ENCODE data around the gene PIK3AP1. TPM values are rescaled to one million over a fixed set of nuclear protein-coding genes. Genes with fewer than 3 reads are reported as not detected.
A peak's percentile ranks its signal among the peaks of the same experiment; 100 is the strongest.

The PIK3AP1 gene, protein sequence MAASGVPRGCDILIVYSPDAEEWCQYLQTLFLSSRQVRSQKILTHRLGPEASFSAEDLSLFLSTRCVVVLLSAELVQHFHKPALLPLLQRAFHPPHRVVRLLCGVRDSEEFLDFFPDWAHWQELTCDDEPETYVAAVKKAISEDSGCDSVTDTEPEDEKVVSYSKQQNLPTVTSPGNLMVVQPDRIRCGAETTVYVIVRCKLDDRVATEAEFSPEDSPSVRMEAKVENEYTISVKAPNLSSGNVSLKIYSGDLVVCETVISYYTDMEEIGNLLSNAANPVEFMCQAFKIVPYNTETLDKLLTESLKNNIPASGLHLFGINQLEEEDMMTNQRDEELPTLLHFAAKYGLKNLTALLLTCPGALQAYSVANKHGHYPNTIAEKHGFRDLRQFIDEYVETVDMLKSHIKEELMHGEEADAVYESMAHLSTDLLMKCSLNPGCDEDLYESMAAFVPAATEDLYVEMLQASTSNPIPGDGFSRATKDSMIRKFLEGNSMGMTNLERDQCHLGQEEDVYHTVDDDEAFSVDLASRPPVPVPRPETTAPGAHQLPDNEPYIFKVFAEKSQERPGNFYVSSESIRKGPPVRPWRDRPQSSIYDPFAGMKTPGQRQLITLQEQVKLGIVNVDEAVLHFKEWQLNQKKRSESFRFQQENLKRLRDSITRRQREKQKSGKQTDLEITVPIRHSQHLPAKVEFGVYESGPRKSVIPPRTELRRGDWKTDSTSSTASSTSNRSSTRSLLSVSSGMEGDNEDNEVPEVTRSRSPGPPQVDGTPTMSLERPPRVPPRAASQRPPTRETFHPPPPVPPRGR
- 8.1 TPM for total RNA-seq
- 13.0 TPM for polyA plus RNA-seq
- long read RNA-seq, donor 1 = 0 reads
- long read RNA-seq, donor 2 = 0 reads
- long read RNA-seq, donor 3, full-length matches to known transcripts = 1 of 1 reads
- long read RNA-seq, donor 3, partial matches to known transcripts = 0 of 1 reads
- long read RNA-seq, donor 3, other reads (novel, unspliced or antisense) = 0 of 1 reads
- long read RNA-seq, donor 4, partial matches to known transcripts = 0 of 1 reads
- long read RNA-seq, donor 4, other reads (novel, unspliced or antisense) = 0 of 1 reads
- long read RNA-seq, donor 5 = 0 reads
- long read RNA-seq, donor 6 = 0 reads
- long read RNA-seq, donor 7 = 0 reads
- long read RNA-seq, donor 8, full-length matches to known transcripts = 2 of 2 reads
- long read RNA-seq, donor 8, partial matches to known transcripts = 0 of 2 reads
- long read RNA-seq, donor 8, other reads (novel, unspliced or antisense) = 0 of 2 reads
- long read RNA-seq, donor 9, partial matches to known transcripts = 4,610 of 4,610 reads
- long read RNA-seq, donor 9, other reads (novel, unspliced or antisense) = 0 of 4,610 reads
- long read RNA-seq, donor 10 = 0 reads

DNA sequence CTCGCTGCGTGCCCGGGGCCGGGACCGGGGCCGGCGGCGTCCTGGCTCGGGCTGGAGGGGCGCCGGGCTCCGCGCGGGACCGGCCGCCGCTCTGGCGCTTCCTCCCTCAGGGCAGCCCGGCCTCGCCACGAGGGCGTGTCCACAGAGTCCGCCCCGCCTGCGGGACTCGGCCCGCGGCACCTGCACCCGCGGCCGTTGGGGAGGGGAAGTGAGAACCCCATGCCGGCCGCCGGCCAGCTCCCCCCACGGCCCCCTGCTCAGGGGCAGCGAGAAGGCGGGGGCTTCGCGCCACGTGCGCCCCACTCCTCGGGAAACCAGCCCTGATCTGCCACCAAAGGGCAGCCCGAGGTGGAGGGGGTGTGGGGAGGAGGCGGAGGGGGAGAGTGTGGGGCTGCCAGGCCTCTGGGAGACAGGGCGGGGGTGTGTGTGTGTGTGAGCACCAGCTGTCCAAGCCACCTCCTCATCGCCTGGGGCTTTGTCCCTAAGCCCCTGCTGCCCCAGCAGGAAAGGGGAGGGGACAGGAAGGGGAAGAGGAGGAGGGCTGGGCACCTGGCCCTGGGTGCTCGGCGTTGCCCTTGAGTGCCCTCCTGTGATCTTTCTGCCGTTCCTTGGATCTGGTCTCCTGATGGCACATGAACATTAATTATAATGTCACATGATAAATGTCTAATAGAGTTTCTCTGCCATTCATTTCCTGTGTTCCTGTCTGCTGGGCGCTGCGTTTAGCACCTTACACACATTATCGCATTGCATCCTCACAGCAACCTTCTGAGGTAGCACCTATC, at the start of gene PIK3AP1:
TSS of gene PIK3AP1 (minus strand) at position 93 of the 785 bp plus-strand sequence. CDS start 120 bp downstream, outside the sequence.
- Histone ChIP-seq H3K27ac (ENCODE audit: low read depth in 1 of 2, low read length in 1 of 2) (peak within 1 kb of the TSS; percentile 39 to 57), H3K36me3 (ENCODE audit: control insufficient read depth in 2 of 2, insufficient read depth in 2 of 2, low read length in 1 of 2) (no peaks in the 10 kb centered on the region), H3K4me3 (ENCODE audit: low read length in 2 of 2) (peak within 1 kb of the TSS; percentile 45 to 54), H3K9me3 (ENCODE audit: control insufficient read depth in 2 of 2, insufficient read depth in 1 of 2, low read length in 1 of 2) (peaks cover 0 to 2% of the 10 kb centered on the region in 2 donors), H3K4me1 (ENCODE audit: control insufficient read depth in 2 of 2, insufficient read depth in 2 of 2, low read length in 2 of 2) (peaks cover 0 to 24% of the 10 kb centered on the region in 2 donors), H3K27me3 (ENCODE audit: control insufficient read depth in 2 of 2, insufficient read depth in 1 of 2, low read length in 1 of 2) (peaks cover 0 to 14% of the 10 kb centered on the region in 2 donors)
- WGBS = under 1% methylated on average over 52 of the region's 52 CpGs
- peak in 5 of 9 donors; percentile 13 to 55 (median 27) for DNase-seq (ENCODE audit: low read depth in 6 of 9, low spot score in 9 of 9)

DNA sequence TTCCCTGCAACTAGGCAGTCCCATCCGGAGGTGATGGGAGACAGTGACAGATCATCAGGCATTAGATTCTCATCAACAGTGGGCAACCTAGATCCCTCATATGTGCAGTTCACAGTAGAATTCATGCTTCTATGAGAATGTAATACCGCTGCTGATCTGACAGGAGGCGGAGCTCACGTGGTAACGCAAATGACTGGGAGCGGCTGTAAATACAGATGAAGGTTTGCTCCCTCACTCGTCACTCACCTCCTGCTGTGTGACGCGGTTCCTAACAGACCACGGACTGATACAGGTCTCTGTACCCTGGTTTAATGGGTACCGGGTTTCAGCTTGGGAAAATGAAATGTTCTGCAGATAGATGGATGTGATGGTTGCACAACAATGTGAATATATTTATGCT, 47.8 kb upstream of the PIK3AP1 start:
- peaks cover 0 to 5% of the 10 kb centered on the region in 2 donors for H3K9me3 ChIP-seq (ENCODE audit: control insufficient read depth in 2 of 2, insufficient read depth in 1 of 2, low read length in 1 of 2)
- WGBS = 98% methylated on average over 11 of the region's 11 CpGs
- H3K4me1 ChIP-seq (ENCODE audit: control insufficient read depth in 2 of 2, insufficient read depth in 2 of 2, low read length in 2 of 2) = no peaks in the 10 kb centered on the region
- DNase-seq (ENCODE audit: low read depth in 6 of 9, low spot score in 9 of 9) = no peak
- H3K36me3 ChIP-seq (ENCODE audit: control insufficient read depth in 2 of 2, insufficient read depth in 2 of 2, low read length in 1 of 2) = no peaks in the 10 kb centered on the region
- no peaks in the 10 kb centered on the region for H3K27me3 ChIP-seq (ENCODE audit: control insufficient read depth in 2 of 2, insufficient read depth in 1 of 2, low read length in 1 of 2)
- H3K4me3 ChIP-seq (ENCODE audit: low read length in 2 of 2) = no peak overlapping the region
- no peak overlapping the region for H3K27ac ChIP-seq (ENCODE audit: low read depth in 1 of 2, low read length in 1 of 2)

DNA sequence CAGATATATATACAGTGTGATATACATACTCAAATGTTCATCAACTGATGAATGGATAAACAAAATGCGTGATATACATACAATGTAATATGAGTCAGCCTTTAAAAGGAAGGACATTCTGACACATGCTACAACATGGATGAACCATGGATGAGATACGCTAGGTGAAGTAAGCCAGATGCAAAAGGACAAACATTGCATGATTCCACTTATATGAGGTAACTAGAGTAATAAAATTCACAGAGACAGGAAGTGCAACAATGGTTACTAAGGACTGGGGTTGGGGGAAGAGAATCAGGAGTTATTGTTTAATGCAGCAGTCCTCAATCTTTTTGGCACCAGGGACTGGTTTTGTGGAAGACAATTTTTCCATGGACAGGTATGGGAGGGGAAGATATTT, 47.3 kb upstream of the PIK3AP1 start:
- no peaks in the 10 kb centered on the region for H3K36me3 ChIP-seq (ENCODE audit: control insufficient read depth in 2 of 2, insufficient read depth in 2 of 2, low read length in 1 of 2)
- H3K27ac ChIP-seq (ENCODE audit: low read depth in 1 of 2, low read length in 1 of 2) = no peak overlapping the region
- no peak overlapping the region for H3K4me3 ChIP-seq (ENCODE audit: low read length in 2 of 2)
- DNase-seq (ENCODE audit: low read depth in 6 of 9, low spot score in 9 of 9) = no peak
- 98% methylated on average over 2 of the region's 2 CpGs for WGBS
- H3K27me3 ChIP-seq (ENCODE audit: control insufficient read depth in 2 of 2, insufficient read depth in 1 of 2, low read length in 1 of 2) = no peaks in the 10 kb centered on the region
- no peaks in the 10 kb centered on the region for H3K4me1 ChIP-seq (ENCODE audit: control insufficient read depth in 2 of 2, insufficient read depth in 2 of 2, low read length in 2 of 2)
- H3K9me3 ChIP-seq (ENCODE audit: control insufficient read depth in 2 of 2, insufficient read depth in 1 of 2, low read length in 1 of 2) = peaks cover 0 to 4% of the 10 kb centered on the region in 2 donors

DNA sequence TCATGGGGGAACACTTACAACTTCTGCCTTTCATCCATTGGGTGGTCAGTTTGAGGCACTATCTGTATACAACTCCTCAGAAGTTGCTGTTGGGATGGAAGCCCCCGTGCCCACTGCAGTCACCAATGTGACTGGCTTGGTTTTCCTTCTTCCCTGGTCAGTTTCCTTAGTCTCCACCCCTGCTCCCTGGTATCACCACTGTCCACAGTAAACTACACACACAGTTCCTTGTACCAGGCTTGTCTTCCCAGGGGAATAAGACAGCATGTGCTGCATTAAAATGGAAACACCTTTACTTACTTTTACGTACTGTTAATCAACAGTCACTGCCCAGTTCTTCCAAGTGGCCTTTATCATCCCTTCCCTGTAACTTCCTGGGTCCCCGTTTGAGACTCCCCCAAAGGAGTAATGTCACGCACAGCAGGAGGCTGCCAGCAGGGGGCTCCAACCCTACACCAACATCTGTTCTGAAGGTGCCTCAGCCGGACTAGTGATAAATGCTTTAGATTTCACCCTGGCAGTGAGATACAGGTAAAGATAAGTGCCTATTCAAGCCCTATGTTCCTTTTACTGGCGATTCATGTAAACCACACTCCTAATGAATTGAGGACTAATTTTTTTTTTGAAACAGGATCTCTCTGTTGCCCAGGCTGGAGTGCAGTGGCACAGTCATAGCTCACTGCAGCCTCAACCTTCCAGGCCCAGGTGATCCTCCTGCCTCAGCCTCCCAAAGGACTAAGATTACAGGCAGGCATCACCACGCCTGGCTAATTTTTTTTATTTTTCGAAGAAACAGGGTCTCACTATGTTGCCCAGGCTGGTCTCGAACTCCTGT, 45.3 kb upstream of the PIK3AP1 start:
- no peaks in the 10 kb centered on the region for H3K9me3 ChIP-seq (ENCODE audit: control insufficient read depth in 2 of 2, insufficient read depth in 1 of 2, low read length in 1 of 2)
- H3K4me3 ChIP-seq (ENCODE audit: low read length in 2 of 2) = no peak overlapping the region
- H3K27me3 ChIP-seq (ENCODE audit: control insufficient read depth in 2 of 2, insufficient read depth in 1 of 2, low read length in 1 of 2) = no peaks in the 10 kb centered on the region
- no peaks in the 10 kb centered on the region for H3K4me1 ChIP-seq (ENCODE audit: control insufficient read depth in 2 of 2, insufficient read depth in 2 of 2, low read length in 2 of 2)
- no peaks in the 10 kb centered on the region for H3K36me3 ChIP-seq (ENCODE audit: control insufficient read depth in 2 of 2, insufficient read depth in 2 of 2, low read length in 1 of 2)
- H3K27ac ChIP-seq (ENCODE audit: low read depth in 1 of 2, low read length in 1 of 2) = no peak overlapping the region
- peak; percentile 19 to 76 (median 48) for DNase-seq (ENCODE audit: low read depth in 6 of 9, low spot score in 9 of 9)
- 60% methylated on average over 9 of the region's 9 CpGs for WGBS

DNA sequence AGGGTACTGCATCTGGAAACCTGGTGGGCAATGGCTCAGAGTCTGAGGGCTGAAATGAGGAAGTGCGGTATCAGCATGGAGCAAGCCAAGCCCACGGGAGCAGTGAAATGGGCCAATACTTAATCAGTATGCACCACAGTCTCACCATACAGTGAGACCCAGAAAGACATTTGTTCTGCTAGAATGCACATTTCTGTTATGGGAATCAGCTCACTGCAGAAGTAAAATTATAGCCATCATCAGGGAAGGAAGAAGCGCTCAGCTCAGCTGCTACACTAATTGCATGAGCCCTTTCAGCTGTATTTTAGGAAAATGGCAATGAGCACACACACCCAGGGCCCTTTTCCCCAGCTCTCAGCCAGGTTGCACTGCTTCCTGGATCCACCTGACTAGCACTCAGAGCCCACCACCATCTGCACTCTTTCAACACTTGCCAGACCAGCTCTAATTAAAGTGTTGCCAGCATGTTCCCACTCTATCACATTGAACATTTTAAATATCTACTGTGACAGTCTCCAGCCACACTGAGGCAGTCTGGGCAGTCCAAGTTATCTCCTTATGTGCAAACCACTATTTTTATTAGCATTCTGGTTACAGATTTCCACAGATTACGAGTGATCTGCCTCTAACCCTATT, 44.2 kb upstream of the PIK3AP1 start:
- Histone ChIP-seq H3K27me3 (ENCODE audit: control insufficient read depth in 2 of 2, insufficient read depth in 1 of 2, low read length in 1 of 2) (no peaks in the 10 kb centered on the region), H3K4me1 (ENCODE audit: control insufficient read depth in 2 of 2, insufficient read depth in 2 of 2, low read length in 2 of 2) (no peaks in the 10 kb centered on the region), H3K36me3 (ENCODE audit: control insufficient read depth in 2 of 2, insufficient read depth in 2 of 2, low read length in 1 of 2) (no peaks in the 10 kb centered on the region), H3K9me3 (ENCODE audit: control insufficient read depth in 2 of 2, insufficient read depth in 1 of 2, low read length in 1 of 2) (no peaks in the 10 kb centered on the region), H3K4me3 (ENCODE audit: low read length in 2 of 2) (no peak overlapping the region), H3K27ac (ENCODE audit: low read depth in 1 of 2, low read length in 1 of 2) (no peak overlapping the region)
- DNase-seq (ENCODE audit: low read depth in 6 of 9, low spot score in 9 of 9) = no peak
- 72% methylated on average over 4 of the region's 4 CpGs for WGBS

DNA sequence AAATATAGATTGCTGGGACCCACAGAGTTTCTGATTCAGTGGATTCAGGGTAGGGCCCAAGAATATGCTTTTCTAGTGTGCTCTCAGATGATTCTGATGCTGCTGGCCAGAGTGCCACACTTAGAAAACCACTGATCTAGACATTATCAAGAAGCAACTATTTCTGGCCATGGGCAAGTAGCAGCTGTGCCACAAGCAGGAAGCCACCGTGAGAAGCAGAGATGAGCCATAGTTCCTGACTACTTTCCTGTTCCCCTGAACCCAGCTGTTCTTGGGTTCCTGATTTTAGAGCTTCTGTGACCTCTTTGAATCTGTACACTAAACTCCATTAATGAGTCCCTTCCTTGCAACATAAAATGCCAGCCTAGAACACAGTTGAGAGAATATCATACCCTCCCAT, 38.1 kb upstream of the PIK3AP1 start:
- no peaks in the 10 kb centered on the region for H3K27me3 ChIP-seq (ENCODE audit: control insufficient read depth in 2 of 2, insufficient read depth in 1 of 2, low read length in 1 of 2)
- DNase-seq (ENCODE audit: low read depth in 6 of 9, low spot score in 9 of 9) = no peak
- no peaks in the 10 kb centered on the region for H3K9me3 ChIP-seq (ENCODE audit: control insufficient read depth in 2 of 2, insufficient read depth in 1 of 2, low read length in 1 of 2)
- no peak overlapping the region for H3K27ac ChIP-seq (ENCODE audit: low read depth in 1 of 2, low read length in 1 of 2)
- WGBS = 5% methylated on average over 1 of the region's 1 CpG
- no peaks in the 10 kb centered on the region for H3K4me1 ChIP-seq (ENCODE audit: control insufficient read depth in 2 of 2, insufficient read depth in 2 of 2, low read length in 2 of 2)
- H3K4me3 ChIP-seq (ENCODE audit: low read length in 2 of 2) = no peak overlapping the region
- no peaks in the 10 kb centered on the region for H3K36me3 ChIP-seq (ENCODE audit: control insufficient read depth in 2 of 2, insufficient read depth in 2 of 2, low read length in 1 of 2)

DNA sequence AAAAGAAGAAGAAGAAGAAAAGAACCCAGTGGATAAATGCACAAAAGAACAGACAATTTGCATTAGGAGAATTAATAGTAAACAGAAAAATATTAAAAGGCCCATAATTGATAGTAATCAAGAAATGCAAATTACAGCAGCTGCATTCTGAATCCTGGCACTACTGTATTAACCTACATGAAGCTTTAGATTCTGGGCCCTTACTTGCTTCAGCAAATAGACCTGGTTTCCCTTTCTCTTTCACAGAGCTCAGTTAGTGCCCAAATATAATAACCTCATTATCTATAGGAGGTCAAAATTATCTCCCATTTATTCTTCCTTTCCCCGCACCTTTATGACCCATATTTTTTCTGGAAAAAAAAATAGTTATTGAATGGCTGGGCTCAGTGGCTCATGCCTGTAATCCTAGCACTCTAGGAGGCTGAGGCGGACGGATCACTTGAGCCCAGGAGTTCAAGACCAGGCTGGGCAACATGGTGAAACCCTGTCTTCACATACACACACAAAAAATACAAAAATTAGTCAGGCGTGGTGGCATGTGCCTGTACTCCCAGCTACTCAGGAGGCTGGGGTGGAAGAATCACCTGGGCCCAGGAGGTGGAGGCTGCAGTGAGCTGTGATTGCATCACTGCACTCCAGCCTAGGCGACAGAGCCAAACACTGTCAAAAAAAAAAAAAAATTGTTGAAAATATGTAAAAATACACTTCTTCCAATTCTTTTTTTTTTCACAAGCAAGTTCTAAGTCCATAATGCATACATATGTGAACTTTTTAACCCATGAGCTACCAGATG, 36.0 kb upstream of the PIK3AP1 start:
- Histone ChIP-seq H3K4me3 (ENCODE audit: low read length in 2 of 2) (no peak overlapping the region), H3K4me1 (ENCODE audit: control insufficient read depth in 2 of 2, insufficient read depth in 2 of 2, low read length in 2 of 2) (no peaks in the 10 kb centered on the region), H3K36me3 (ENCODE audit: control insufficient read depth in 2 of 2, insufficient read depth in 2 of 2, low read length in 1 of 2) (no peaks in the 10 kb centered on the region), H3K9me3 (ENCODE audit: control insufficient read depth in 2 of 2, insufficient read depth in 1 of 2, low read length in 1 of 2) (no peaks in the 10 kb centered on the region), H3K27ac (ENCODE audit: low read depth in 1 of 2, low read length in 1 of 2) (no peak overlapping the region), H3K27me3 (ENCODE audit: control insufficient read depth in 2 of 2, insufficient read depth in 1 of 2, low read length in 1 of 2) (no peaks in the 10 kb centered on the region)
- DNase-seq (ENCODE audit: low read depth in 6 of 9, low spot score in 9 of 9) = no peak
- 90% methylated on average over 5 of the region's 5 CpGs for WGBS
